Mammary epithelial cell (primary cell): Measurements from ENCODE around the gene CMBL.

Source experiments
- EZH2 ChIP-seq: IDR thresholded peaks from 2 replicates; pipeline ENCODE4 v1.6.1; 2012; ENCODE audit warnings: low read length, inconsistent platforms, borderline replicate concordance
- TF ChIP-seq, protein P1 (sequence below), 2 donors: IDR thresholded peaks in 1 of 2; conservative IDR thresholded peaks in 1 of 2; 2 replicates each; pipeline ENCODE4 v1.5.1; 2011 to 2012; ENCODE audit warnings: inconsistent platforms in 2 of 2, low read length in 2 of 2, mild to moderate bottlenecking in 2 of 2, control low read depth in 1 of 2, low read depth in 1 of 2; ENCODE audit not compliant: insufficient read depth in 1 of 2; ENCODE audit errors: extremely low read depth in 1 of 2

DNA sequence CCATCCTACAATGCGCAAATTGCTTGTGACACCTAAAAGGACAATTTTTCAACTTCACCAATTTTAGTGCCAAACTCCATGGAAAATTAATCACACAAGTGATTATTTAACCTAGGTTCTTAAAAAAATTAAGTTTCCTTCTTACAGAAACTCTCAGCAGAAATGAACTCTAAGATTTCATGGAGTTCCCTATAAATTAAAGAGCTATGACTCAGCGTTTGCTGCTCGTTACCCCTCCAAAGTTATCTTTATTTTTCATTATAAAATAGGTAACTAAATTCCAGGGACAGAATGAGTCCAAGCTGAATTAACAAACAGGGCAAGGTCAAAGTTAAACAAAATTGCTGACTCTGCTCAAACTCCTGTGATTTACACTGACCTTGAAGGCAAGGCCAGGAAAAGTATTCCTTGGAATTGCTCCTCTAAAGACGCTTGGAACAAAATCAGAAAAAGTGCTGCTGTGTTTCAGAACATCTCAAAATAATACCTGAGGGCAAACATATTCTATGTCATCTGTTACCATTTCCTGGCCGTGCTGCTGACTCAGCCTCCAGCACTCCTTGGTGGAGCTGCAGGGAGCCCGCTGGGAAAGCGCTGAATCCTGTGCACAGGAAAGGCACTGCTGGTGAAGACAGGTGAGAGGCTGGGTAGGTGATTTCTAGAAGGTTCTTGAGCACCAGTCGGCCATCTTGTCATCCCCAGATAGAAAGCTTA lies 2.5 kb upstream of the CMBL start:
- no peak for TF ChIP-seq EZH2
- TF ChIP-seq, protein P1, sequence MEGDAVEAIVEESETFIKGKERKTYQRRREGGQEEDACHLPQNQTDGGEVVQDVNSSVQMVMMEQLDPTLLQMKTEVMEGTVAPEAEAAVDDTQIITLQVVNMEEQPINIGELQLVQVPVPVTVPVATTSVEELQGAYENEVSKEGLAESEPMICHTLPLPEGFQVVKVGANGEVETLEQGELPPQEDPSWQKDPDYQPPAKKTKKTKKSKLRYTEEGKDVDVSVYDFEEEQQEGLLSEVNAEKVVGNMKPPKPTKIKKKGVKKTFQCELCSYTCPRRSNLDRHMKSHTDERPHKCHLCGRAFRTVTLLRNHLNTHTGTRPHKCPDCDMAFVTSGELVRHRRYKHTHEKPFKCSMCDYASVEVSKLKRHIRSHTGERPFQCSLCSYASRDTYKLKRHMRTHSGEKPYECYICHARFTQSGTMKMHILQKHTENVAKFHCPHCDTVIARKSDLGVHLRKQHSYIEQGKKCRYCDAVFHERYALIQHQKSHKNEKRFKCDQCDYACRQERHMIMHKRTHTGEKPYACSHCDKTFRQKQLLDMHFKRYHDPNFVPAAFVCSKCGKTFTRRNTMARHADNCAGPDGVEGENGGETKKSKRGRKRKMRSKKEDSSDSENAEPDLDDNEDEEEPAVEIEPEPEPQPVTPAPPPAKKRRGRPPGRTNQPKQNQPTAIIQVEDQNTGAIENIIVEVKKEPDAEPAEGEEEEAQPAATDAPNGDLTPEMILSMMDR (conservative IDR thresholded peaks at IDR 0.05 in 1 of 2, IDR thresholded peaks at IDR 0.05 in 1 of 2; ENCODE audit: extremely low read depth in 1 of 2, insufficient read depth in 1 of 2, low read depth in 1 of 2, low read length in 2 of 2): no peak
